HG03175 (cell line): ENCODE results near the gene VSIR.

Experiments used
- ATAC-seq: cut with Tn5 transposase; IDR thresholded peaks from one replicate; pipeline ENCODE4 v1.9.1; 2021; ENCODE audit warnings: mild to moderate bottlenecking, moderate library complexity; ENCODE audit not compliant: unreplicated experiment

The VSIR gene

DNA sequence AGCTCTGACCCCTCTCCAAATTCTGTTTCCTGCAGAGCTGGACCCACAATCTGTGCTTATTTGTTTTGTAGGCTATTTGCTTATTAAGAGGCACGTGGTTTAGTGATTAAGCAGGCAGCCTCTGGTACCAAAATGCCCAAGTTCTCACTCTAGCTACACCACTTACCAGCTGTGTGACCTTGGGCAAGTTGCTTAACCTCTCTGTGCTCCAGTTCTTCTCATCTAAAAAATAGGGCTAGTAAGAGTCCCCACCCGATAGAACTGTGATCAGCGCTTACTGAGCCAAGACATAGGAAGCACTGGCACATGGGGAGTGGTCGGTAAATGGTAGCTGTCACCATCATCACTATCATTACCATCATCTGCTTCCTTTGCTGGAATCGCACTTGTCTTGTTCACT, 74.6 kb downstream of the VSIR start:
- no peak for ATAC-seq

DNA sequence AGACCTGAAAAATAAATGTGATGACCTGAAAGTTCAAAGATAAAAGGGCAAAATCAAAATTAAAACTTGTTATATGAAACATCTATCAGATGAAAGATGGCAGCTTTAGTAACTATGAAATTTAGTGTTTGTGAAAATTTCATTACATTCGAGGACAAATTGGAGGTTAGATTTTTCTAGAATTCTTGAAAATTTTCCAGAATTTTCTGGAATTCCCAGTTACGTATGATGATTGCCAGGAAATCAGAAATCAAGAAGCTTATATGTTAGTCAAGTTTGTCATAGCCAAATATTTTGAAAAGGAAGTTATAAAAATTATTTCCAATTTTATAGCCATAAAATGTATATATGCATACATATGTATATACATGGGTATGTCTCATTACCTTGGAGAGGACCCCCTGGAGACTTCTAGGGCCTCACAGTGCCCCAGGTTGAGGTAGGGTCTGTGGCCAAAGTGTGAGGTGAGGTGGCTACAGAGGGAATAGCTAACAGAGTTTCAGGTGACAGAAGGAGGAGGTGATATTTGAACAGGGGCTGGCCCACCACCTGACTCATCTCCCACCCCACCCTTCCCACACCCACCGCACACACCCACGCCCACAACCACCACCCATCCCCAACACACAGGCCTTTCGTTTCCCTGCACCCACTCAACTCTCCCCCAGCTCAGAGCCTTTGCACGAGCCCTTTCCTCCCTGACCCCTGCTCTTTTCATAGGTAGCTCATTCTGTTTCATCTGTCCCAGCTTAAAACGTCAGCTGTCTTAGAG, 75.2 kb downstream of the VSIR start:
- no peak for ATAC-seq
